K562 (cell line): Measurements from ENCODE around the gene AMIGO1. TPM values are rescaled to one million over a fixed set of nuclear protein-coding genes. Genes with fewer than 3 reads are reported as not detected.
A peak's percentile ranks its signal among the peaks of the same experiment; 100 is the strongest.

Source experiments
- ARID2 ChIP-seq: fragments of 450-650 bp; IDR thresholded peaks from 2 replicates; pipeline ENCODE4 v1.6.1; 2017; ENCODE audit warnings: antibody characterized with exemption, mild to moderate bottlenecking
- CBX5 ChIP-seq: IDR thresholded peaks from 2 replicates; pipeline ENCODE4 v1.6.1; 2014; ENCODE audit warnings: low read depth, borderline replicate concordance
- CTBP1 ChIP-seq: fragments of 450-650 bp; IDR thresholded peaks from 2 replicates; pipeline ENCODE4 v1.6.1; 2016; ENCODE audit warnings: borderline replicate concordance
- DMBX1 ChIP-seq: fragments of 250-450 bp; sonication (Bioruptor Pico); IDR thresholded peaks from 2 replicates; pipeline ENCODE4 v1.8.0; 2022; ENCODE audit warnings: inconsistent platforms, mild to moderate bottlenecking, moderate library complexity, borderline replicate concordance
- MCM3 ChIP-seq: fragments of 450-650 bp; IDR thresholded peaks from 2 replicates; pipeline ENCODE4 v1.6.1; 2016
- NUFIP1 ChIP-seq: fragments of 450-650 bp; IDR thresholded peaks from 2 replicates; pipeline ENCODE4 v1.6.1; 2018; ENCODE audit not compliant: partially characterized antibody
- SMAD1 ChIP-seq: fragments of 150-350 bp; IDR thresholded peaks from 2 replicates; pipeline ENCODE4 v1.6.1; 2014; ENCODE audit warnings: low read length, low read depth; ENCODE audit not compliant: partially characterized antibody
- ZNF23 ChIP-seq: fragments of 250-450 bp; sonication (Bioruptor Pico); IDR thresholded peaks from 2 replicates; pipeline ENCODE4 v1.4.0; 2020; ENCODE audit warnings: mild to moderate bottlenecking
- ZNF347 ChIP-seq: fragments of 450-650 bp; formaldehyde crosslinking; IDR thresholded peaks from 2 replicates; pipeline ENCODE4 v1.4.0; 2020; ENCODE audit warnings: low read depth, mild to moderate bottlenecking, moderate library complexity
- ZNF507 ChIP-seq: conservative IDR thresholded peaks from 2 replicates; pipeline ENCODE4 v1.6.1; 2017; ENCODE audit warnings: missing genetic modification characterization, missing compliant biosample characterization
- ZNF584 ChIP-seq: fragments of 200-800 bp; sonication (Bioruptor generic); IDR thresholded peaks from 2 replicates; pipeline ENCODE4 v1.6.1; 2016; ENCODE audit warnings: low read depth, mild to moderate bottlenecking, missing genetic modification characterization, missing compliant biosample characterization
- polyA plus RNA-seq, 8 experiments: library from polyadenylated mRNA; depleted of rRNA in 4 of 8; stranded (reverse) in 5 of 8; unstranded in 3 of 8; fragments of >200 nt; fragmentation: Nextera tagmentation in 2 of 8; fragmentation: Illumina TruSeq in 1 of 8; extraction: Ambion mirVana in 2 of 8; extraction: Trizol in 1 of 8; gene quantifications; 2 replicates each; pipeline versions ENCODE4 v1.2.1 to v1.2.3, GENCODE V29; 2011 to 2014; ENCODE audit warnings: inconsistent platforms in 1 of 8, missing spikeins in 1 of 8
- total RNA-seq, 7 experiments: library from RNA; depleted of rRNA in 6 of 7; stranded (reverse); fragments of >200 nt in 6 of 7; fragmentation: Illumina TruSeq in 2 of 7; extraction: Trizol in 2 of 7; gene quantifications; 2 replicates each; pipeline versions ENCODE4 v1.2.1 to v1.2.3, GENCODE V29; 2011 to 2021; ENCODE audit warnings: low replicate concordance in 1 of 7
- TF ChIP-seq, protein P1 (sequence below), 2 experiments: fragments of 450-650 bp; IDR thresholded peaks; 2 replicates each; pipeline ENCODE4 v1.6.1; 2016
- TF ChIP-seq, protein P2 (sequence below), 2 experiments: fragments of 200-800 bp in 1 of 2; sonication (Bioruptor generic) in 1 of 2; sonication (generic) in 1 of 2; formaldehyde crosslinking in 1 of 2; IDR thresholded peaks in 1 of 2; conservative IDR thresholded peaks in 1 of 2; 2 replicates each; pipeline versions ENCODE4 v1.5.0 to v1.6.1; 2016 to 2020; ENCODE audit warnings: missing compliant biosample characterization in 1 of 2, missing genetic modification characterization in 1 of 2, missing genetic modification reagents in 1 of 2
- TF ChIP-seq, protein P3 (sequence below), 2 experiments: fragments of 450-650 bp in 1 of 2; IDR thresholded peaks; 2 replicates each; pipeline ENCODE4 v1.6.1; 2011 to 2017; ENCODE audit warnings: low read depth in 2 of 2, antibody characterized with exemption in 1 of 2, borderline replicate concordance in 1 of 2, low read length in 1 of 2, mild to moderate bottlenecking in 1 of 2, mixed read lengths in 1 of 2; ENCODE audit not compliant: control insufficient read depth in 1 of 2
- TF ChIP-seq, protein P4 (sequence below): IDR thresholded peaks from 2 replicates; pipeline ENCODE4 v1.6.1; 2011; ENCODE audit warnings: borderline replicate concordance, low read depth, mild to moderate bottlenecking, moderate library complexity, low read length; ENCODE audit not compliant: insufficient read depth, poor library complexity, severe bottlenecking
- TF ChIP-seq, protein P5 (sequence below): fragments of 250-450 bp; sonication (Bioruptor Pico); IDR thresholded peaks from 2 replicates; pipeline ENCODE4 v1.8.0; 2022; ENCODE audit warnings: inconsistent platforms

AMIGO1 gene
- total and polyA plus RNA-seq, 9 of the 15 experiments (the other 6 are each of a cell fraction or from before 2014, with no cell fraction given), result 0.24 to 1.0 (median 0.54) TPM

DNA sequence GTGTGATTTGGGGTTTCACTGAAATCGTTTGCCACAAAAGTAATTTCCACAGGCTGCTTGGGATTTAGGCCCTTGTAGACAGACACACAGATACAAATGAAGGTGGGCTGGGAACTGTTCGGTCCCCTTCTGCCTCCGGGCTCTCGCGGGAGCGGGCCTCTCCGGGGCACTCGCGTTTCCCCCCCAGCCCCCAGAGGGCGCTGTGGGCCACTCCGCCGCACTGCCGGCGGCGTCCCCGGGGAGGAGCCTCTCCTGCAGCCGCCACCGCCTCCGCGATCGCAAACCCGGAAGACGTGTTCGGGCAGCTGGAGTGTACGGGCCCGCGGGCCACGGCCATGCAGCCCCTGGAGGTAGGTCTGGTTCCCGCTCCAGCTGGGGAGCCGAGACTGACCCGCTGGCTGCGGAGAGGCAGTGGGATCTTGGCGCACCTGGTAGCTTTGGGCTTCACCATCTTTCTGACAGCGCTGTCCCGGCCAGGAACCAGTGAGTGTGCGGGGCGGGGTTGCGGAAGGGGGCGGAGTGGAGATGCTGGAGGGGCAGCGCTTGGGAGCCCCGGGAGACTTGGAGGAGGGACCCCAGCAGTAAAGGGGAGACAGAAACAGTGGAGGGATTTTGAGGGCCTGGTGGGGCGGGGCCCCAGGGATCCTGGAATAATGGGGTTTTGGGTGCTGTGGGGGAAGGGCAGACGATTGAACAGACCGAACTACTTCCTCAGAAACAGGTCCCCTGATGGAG, 15.6 kb downstream of the AMIGO1 start, which contains the start of gene CYB561D1 (continued):
- TF ChIP-seq, protein P1, sequence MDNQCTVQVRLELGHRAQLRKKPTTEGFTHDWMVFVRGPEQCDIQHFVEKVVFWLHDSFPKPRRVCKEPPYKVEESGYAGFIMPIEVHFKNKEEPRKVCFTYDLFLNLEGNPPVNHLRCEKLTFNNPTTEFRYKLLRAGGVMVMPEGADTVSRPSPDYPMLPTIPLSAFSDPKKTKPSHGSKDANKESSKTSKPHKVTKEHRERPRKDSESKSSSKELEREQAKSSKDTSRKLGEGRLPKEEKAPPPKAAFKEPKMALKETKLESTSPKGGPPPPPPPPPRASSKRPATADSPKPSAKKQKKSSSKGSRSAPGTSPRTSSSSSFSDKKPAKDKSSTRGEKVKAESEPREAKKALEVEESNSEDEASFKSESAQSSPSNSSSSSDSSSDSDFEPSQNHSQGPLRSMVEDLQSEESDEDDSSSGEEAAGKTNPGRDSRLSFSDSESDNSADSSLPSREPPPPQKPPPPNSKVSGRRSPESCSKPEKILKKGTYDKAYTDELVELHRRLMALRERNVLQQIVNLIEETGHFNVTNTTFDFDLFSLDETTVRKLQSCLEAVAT (IDR thresholded peaks at IDR 0.05), result no peak
- no peak for TF ChIP-seq ZNF23
- TF ChIP-seq, protein P2, sequence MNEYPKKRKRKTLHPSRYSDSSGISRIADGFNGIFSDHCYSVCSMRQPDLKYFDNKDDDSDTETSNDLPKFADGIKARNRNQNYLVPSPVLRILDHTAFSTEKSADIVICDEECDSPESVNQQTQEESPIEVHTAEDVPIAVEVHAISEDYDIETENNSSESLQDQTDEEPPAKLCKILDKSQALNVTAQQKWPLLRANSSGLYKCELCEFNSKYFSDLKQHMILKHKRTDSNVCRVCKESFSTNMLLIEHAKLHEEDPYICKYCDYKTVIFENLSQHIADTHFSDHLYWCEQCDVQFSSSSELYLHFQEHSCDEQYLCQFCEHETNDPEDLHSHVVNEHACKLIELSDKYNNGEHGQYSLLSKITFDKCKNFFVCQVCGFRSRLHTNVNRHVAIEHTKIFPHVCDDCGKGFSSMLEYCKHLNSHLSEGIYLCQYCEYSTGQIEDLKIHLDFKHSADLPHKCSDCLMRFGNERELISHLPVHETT (CRISPR knock-in tag; conservative IDR thresholded peaks at IDR 0.05 in 1 of 2, IDR thresholded peaks at IDR 0.05 in 1 of 2), result no peak
- TF ChIP-seq, protein P3, sequence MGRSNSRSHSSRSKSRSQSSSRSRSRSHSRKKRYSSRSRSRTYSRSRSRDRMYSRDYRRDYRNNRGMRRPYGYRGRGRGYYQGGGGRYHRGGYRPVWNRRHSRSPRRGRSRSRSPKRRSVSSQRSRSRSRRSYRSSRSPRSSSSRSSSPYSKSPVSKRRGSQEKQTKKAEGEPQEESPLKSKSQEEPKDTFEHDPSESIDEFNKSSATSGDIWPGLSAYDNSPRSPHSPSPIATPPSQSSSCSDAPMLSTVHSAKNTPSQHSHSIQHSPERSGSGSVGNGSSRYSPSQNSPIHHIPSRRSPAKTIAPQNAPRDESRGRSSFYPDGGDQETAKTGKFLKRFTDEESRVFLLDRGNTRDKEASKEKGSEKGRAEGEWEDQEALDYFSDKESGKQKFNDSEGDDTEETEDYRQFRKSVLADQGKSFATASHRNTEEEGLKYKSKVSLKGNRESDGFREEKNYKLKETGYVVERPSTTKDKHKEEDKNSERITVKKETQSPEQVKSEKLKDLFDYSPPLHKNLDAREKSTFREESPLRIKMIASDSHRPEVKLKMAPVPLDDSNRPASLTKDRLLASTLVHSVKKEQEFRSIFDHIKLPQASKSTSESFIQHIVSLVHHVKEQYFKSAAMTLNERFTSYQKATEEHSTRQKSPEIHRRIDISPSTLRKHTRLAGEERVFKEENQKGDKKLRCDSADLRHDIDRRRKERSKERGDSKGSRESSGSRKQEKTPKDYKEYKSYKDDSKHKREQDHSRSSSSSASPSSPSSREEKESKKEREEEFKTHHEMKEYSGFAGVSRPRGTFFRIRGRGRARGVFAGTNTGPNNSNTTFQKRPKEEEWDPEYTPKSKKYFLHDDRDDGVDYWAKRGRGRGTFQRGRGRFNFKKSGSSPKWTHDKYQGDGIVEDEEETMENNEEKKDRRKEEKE (IDR thresholded peaks at IDR 0.05; ENCODE audit: borderline replicate concordance in 1 of 2, control insufficient read depth in 1 of 2, low read depth in 2 of 2, low read length in 1 of 2), result no peak
- no peak for TF ChIP-seq NUFIP1
- TF ChIP-seq, protein P4, sequence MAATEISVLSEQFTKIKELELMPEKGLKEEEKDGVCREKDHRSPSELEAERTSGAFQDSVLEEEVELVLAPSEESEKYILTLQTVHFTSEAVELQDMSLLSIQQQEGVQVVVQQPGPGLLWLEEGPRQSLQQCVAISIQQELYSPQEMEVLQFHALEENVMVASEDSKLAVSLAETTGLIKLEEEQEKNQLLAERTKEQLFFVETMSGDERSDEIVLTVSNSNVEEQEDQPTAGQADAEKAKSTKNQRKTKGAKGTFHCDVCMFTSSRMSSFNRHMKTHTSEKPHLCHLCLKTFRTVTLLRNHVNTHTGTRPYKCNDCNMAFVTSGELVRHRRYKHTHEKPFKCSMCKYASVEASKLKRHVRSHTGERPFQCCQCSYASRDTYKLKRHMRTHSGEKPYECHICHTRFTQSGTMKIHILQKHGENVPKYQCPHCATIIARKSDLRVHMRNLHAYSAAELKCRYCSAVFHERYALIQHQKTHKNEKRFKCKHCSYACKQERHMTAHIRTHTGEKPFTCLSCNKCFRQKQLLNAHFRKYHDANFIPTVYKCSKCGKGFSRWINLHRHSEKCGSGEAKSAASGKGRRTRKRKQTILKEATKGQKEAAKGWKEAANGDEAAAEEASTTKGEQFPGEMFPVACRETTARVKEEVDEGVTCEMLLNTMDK, result peak; percentile 99
- TF ChIP-seq SMAD1, result peak; percentile 27
- TF ChIP-seq MCM3, result no peak
- TF ChIP-seq CTBP1, result peak; percentile 89
- TF ChIP-seq ZNF347, result no peak
- no peak for TF ChIP-seq ZNF507
- no peak for TF ChIP-seq DMBX1 (CRISPR knock-in tag)
- no peak for TF ChIP-seq ZNF584 (CRISPR knock-in tag)
- TF ChIP-seq, protein P5, sequence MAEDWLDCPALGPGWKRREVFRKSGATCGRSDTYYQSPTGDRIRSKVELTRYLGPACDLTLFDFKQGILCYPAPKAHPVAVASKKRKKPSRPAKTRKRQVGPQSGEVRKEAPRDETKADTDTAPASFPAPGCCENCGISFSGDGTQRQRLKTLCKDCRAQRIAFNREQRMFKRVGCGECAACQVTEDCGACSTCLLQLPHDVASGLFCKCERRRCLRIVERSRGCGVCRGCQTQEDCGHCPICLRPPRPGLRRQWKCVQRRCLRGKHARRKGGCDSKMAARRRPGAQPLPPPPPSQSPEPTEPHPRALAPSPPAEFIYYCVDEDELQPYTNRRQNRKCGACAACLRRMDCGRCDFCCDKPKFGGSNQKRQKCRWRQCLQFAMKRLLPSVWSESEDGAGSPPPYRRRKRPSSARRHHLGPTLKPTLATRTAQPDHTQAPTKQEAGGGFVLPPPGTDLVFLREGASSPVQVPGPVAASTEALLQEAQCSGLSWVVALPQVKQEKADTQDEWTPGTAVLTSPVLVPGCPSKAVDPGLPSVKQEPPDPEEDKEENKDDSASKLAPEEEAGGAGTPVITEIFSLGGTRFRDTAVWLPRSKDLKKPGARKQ, result no peak
- TF ChIP-seq CBX5, result no peak
- TF ChIP-seq ARID2, result no peak
